ENCODE data around the gene FAM174A.

Gene FAM174A

GRCh38 chr5:100584069-100584468, 48.9 kb downstream of the FAM174A start:
- no peaks in the 10 kb centered on the region for H3K9me3 ChIP-seq (ENCODE audit: control insufficient read depth, low read length)
- no peaks in the 10 kb centered on the region for H3K36me3 ChIP-seq (ENCODE audit: control insufficient read depth, insufficient read depth, low read length)
- no peak overlapping the region for H3K27ac ChIP-seq
- no peaks in the 10 kb centered on the region for H3K4me1 ChIP-seq
- TF ChIP-seq CTCF (IDR thresholded peaks at IDR 0.05) = no peak
- H2AFZ ChIP-seq = no peak overlapping the region
- no peak overlapping the region for H3K4me3 ChIP-seq (ENCODE audit: low read depth, low read length)
- H3K79me2 ChIP-seq = no peaks in the 10 kb centered on the region
- H3K9ac ChIP-seq = no peak overlapping the region
- no peaks in the 10 kb centered on the region for H3K27me3 ChIP-seq (ENCODE audit: control insufficient read depth, insufficient read depth, low read length)
- no peak overlapping the region for H3K4me2 ChIP-seq (ENCODE audit: low read length)

GRCh38 chr5:100584889-100585288, 49.7 kb downstream of the FAM174A start:
- H3K9ac ChIP-seq = no peak overlapping the region
- no peaks in the 10 kb centered on the region for H3K4me1 ChIP-seq
- no peaks in the 10 kb centered on the region for H3K27me3 ChIP-seq (ENCODE audit: control insufficient read depth, insufficient read depth, low read length)
- H3K9me3 ChIP-seq (ENCODE audit: control insufficient read depth, low read length) = no peaks in the 10 kb centered on the region
- no peak overlapping the region for H3K4me3 ChIP-seq (ENCODE audit: low read depth, low read length)
- H3K4me2 ChIP-seq (ENCODE audit: low read length) = no peak overlapping the region
- no peaks in the 10 kb centered on the region for H3K36me3 ChIP-seq (ENCODE audit: control insufficient read depth, insufficient read depth, low read length)
- no peak overlapping the region for H2AFZ ChIP-seq
- H3K79me2 ChIP-seq = no peaks in the 10 kb centered on the region
- no peak for TF ChIP-seq CTCF (IDR thresholded peaks at IDR 0.05)
- H3K27ac ChIP-seq = no peak overlapping the region

GRCh38 chr5:100590867-100591266, 55.7 kb downstream of the FAM174A start:
- TF ChIP-seq CTCF (IDR thresholded peaks at IDR 0.05) = no peak
- Histone ChIP-seq H3K27me3 (ENCODE audit: control insufficient read depth, insufficient read depth, low read length) (no peaks in the 10 kb centered on the region), H3K4me2 (ENCODE audit: low read length) (no peak overlapping the region), H3K79me2 (no peaks in the 10 kb centered on the region), H3K36me3 (ENCODE audit: control insufficient read depth, insufficient read depth, low read length) (no peaks in the 10 kb centered on the region), H3K4me1 (no peaks in the 10 kb centered on the region), H3K27ac (no peak overlapping the region), H3K9me3 (ENCODE audit: control insufficient read depth, low read length) (no peaks in the 10 kb centered on the region), H2AFZ (no peak overlapping the region), H3K9ac (no peak overlapping the region), H3K4me3 (ENCODE audit: low read depth, low read length) (no peak overlapping the region)

GRCh38 chr5:100595152-100595811, 60.1 kb downstream of the FAM174A start:
- no peaks in the 10 kb centered on the region for H3K79me2 ChIP-seq
- H3K4me2 ChIP-seq (ENCODE audit: low read length) = no peak overlapping the region
- H3K9ac ChIP-seq = no peak overlapping the region
- H3K27me3 ChIP-seq (ENCODE audit: control insufficient read depth, insufficient read depth, low read length) = no peaks in the 10 kb centered on the region
- TF ChIP-seq CTCF (IDR thresholded peaks at IDR 0.05) = no peak
- H3K4me1 ChIP-seq = no peaks in the 10 kb centered on the region
- no peak overlapping the region for H3K4me3 ChIP-seq (ENCODE audit: low read depth, low read length)
- H3K9me3 ChIP-seq (ENCODE audit: control insufficient read depth, low read length) = no peaks in the 10 kb centered on the region
- H3K36me3 ChIP-seq (ENCODE audit: control insufficient read depth, insufficient read depth, low read length) = no peaks in the 10 kb centered on the region
- H3K27ac ChIP-seq = no peak overlapping the region
- H2AFZ ChIP-seq = no peak overlapping the region

GRCh38 chr5:100595812-100596173, 60.6 kb downstream of the FAM174A start:
- H3K27me3 ChIP-seq (ENCODE audit: control insufficient read depth, insufficient read depth, low read length) = no peaks in the 10 kb centered on the region

More at GRCh38 chr5:100595812-100596173, 60.6 kb downstream of the FAM174A start:
- no peak for TF ChIP-seq CTCF (IDR thresholded peaks at IDR 0.05)
- Histone ChIP-seq H3K4me2 (ENCODE audit: low read length) (no peak overlapping the region), H3K36me3 (ENCODE audit: control insufficient read depth, insufficient read depth, low read length) (no peaks in the 10 kb centered on the region), H3K9ac (no peak overlapping the region), H3K4me1 (no peaks in the 10 kb centered on the region), H3K27ac (no peak overlapping the region), H2AFZ (no peak overlapping the region), H3K9me3 (ENCODE audit: control insufficient read depth, low read length) (no peaks in the 10 kb centered on the region), H3K4me3 (ENCODE audit: low read depth, low read length) (no peak overlapping the region), H3K79me2 (no peaks in the 10 kb centered on the region)

All from parathyroid adenoma (tissue), 2 donors.